ENCODE results near the gene VPS4A.

DNA sequence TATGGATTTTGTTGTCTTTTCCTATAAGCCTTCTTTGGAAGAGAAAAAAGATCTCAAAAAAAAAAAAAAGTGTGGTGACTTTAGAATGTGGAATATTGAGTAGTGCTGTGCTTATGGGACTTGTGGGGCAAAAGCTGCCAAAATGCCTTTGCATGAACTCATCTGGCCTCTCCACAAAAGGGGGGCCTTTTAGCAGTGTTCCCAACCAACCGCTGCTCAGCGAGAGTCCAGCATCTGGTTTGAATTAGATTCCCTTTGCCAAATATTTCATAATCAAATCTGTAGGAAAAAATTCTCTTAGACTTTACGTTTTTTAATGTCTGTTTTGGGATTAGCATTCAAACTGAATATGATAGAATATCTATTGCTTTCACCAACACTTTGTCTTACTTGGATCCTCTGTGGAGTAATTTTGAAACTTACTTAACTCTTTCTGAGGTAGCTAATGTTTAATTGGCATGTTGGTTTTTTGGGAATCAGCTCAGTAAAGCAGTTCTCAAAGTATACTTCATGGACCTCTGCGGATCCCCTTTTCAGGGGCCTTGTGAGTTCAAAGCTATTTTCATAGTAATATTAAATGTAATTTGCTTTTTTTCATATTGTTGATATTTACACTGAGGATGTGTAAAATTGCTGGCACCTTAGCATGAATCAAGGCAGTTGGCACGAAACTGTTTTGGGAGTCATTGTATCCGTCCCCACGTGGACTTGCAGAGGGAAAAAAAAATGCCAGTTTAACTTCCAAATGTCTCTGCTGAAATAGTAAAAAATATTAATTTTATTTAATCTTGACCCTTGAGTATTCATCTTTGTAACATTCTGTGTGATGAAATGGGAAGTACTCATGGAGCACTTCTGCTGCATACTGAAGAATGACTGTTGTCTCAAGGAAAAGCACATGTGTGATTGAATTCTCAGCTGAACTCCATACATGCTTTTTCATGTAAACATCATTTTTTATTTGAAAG lies 34.7 kb upstream of the VPS4A start:
- TF ChIP-seq PATZ1 (CRISPR knock-in tag; IDR thresholded peaks at IDR 0.05; ENCODE audit: borderline replicate concordance) (peak; percentile 58; the same call in 1 of the 2 replicates), TCF4 (CRISPR knock-in tag; IDR thresholded peaks at IDR 0.05; ENCODE audit: borderline replicate concordance) (peak; percentile 84), ARNTL (CRISPR knock-in tag; IDR thresholded peaks at IDR 0.05; ENCODE audit: borderline replicate concordance, low read depth) (no peak), ZNF70 (CRISPR knock-in tag; IDR thresholded peaks at IDR 0.05) (no peak), SNAI2 (CRISPR knock-in tag; IDR thresholded peaks at IDR 0.05) (no peak), ZC3H10 (CRISPR knock-in tag; IDR thresholded peaks at IDR 0.05) (no peak), RARB (CRISPR knock-in tag; IDR thresholded peaks at IDR 0.05) (no peak)
